ENCODE measurements around the gene FBXL13.

- TF ChIP-seq, protein P1, sequence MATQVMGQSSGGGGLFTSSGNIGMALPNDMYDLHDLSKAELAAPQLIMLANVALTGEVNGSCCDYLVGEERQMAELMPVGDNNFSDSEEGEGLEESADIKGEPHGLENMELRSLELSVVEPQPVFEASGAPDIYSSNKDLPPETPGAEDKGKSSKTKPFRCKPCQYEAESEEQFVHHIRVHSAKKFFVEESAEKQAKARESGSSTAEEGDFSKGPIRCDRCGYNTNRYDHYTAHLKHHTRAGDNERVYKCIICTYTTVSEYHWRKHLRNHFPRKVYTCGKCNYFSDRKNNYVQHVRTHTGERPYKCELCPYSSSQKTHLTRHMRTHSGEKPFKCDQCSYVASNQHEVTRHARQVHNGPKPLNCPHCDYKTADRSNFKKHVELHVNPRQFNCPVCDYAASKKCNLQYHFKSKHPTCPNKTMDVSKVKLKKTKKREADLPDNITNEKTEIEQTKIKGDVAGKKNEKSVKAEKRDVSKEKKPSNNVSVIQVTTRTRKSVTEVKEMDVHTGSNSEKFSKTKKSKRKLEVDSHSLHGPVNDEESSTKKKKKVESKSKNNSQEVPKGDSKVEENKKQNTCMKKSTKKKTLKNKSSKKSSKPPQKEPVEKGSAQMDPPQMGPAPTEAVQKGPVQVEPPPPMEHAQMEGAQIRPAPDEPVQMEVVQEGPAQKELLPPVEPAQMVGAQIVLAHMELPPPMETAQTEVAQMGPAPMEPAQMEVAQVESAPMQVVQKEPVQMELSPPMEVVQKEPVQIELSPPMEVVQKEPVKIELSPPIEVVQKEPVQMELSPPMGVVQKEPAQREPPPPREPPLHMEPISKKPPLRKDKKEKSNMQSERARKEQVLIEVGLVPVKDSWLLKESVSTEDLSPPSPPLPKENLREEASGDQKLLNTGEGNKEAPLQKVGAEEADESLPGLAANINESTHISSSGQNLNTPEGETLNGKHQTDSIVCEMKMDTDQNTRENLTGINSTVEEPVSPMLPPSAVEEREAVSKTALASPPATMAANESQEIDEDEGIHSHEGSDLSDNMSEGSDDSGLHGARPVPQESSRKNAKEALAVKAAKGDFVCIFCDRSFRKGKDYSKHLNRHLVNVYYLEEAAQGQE (IDR thresholded peaks at IDR 0.05; ENCODE audit: insufficient replicate concordance, low read depth): no peak
- no peak for TF ChIP-seq CTCF (IDR thresholded peaks at IDR 0.05; ENCODE audit: insufficient read depth, low read length)
- TF ChIP-seq POLR2AphosphoS5 (IDR thresholded peaks at IDR 0.05; ENCODE audit: low read depth): no peak
- TF ChIP-seq GABPA (IDR thresholded peaks at IDR 0.05; ENCODE audit: low read depth): no peak
Observed at GRCh38 chr7:102974366-102975236, 100.0 kb downstream of the FBXL13 start.
